IMR-90 (cell line): Measurements from ENCODE around the gene STARD7.

ENCODE experiments used
- CEBPB ChIP-seq: IDR thresholded peaks from 2 replicates; pipeline ENCODE4 v1.6.1; 2012; ENCODE audit warnings: low read depth, low read length, improper control_type of control experiment
- CTCF ChIP-seq: conservative IDR thresholded peaks from 2 replicates; pipeline ENCODE4 v1.5.1; 2012; ENCODE audit warnings: mild to moderate bottlenecking, low read depth, low read length, improper control_type of control experiment
- ELK1 ChIP-seq: fragments of 150-350 bp; IDR thresholded peaks from 2 replicates; pipeline ENCODE4 v1.6.1; 2016; ENCODE audit warnings: low read depth, mild to moderate bottlenecking, low read length, moderate library complexity, borderline replicate concordance
- MAZ ChIP-seq: IDR thresholded peaks from 2 replicates; pipeline ENCODE4 v1.6.1; 2012; ENCODE audit warnings: low read depth, mild to moderate bottlenecking, low read length, improper control_type of control experiment, moderate library complexity, borderline replicate concordance
- MXI1 ChIP-seq: IDR thresholded peaks from 2 replicates; pipeline ENCODE4 v1.6.1; 2012; ENCODE audit warnings: low read depth, mild to moderate bottlenecking, low read length, moderate library complexity, borderline replicate concordance
- NFE2L2 ChIP-seq: fragments of 150-350 bp; IDR thresholded peaks from 2 replicates; pipeline ENCODE4 v1.6.1; 2016; ENCODE audit warnings: low read depth, mild to moderate bottlenecking, low read length
- POLR2A ChIP-seq: IDR thresholded peaks from 2 replicates; pipeline ENCODE4 v1.6.1; 2012; ENCODE audit warnings: mild to moderate bottlenecking, low read depth, low read length
- RFX5 ChIP-seq: IDR thresholded peaks from 2 replicates; pipeline ENCODE4 v1.8.0; 2012; ENCODE audit warnings: low read depth, mild to moderate bottlenecking, low read length, moderate library complexity
- SMC3 ChIP-seq: fragments of 150-350 bp; IDR thresholded peaks from 2 replicates; pipeline ENCODE4 v1.6.1; 2016; ENCODE audit warnings: low read depth, mild to moderate bottlenecking, antibody characterized with exemption, low read length, moderate library complexity
- USF2 ChIP-seq: fragments of 150-350 bp; IDR thresholded peaks from 2 replicates; pipeline ENCODE4 v1.6.1; 2017; ENCODE audit warnings: mild to moderate bottlenecking, antibody characterized with exemption, low read length, low read depth

GRCh38 chr2:96236882-96237281 lies 28.3 kb upstream of the STARD7 start:
- TF ChIP-seq CTCF, result no peak
- no peak for TF ChIP-seq RFX5
- TF ChIP-seq POLR2A, result no peak
- no peak for TF ChIP-seq SMC3
- no peak for TF ChIP-seq NFE2L2
- no peak for TF ChIP-seq MXI1
- no peak for TF ChIP-seq CEBPB
- no peak for TF ChIP-seq MAZ
- no peak for TF ChIP-seq ELK1
- TF ChIP-seq USF2, result no peak
